Pulmonary artery endothelial cell (primary cell): ENCODE results near the gene E2F2. TPM values are rescaled to one million over a fixed set of nuclear protein-coding genes. Genes with fewer than 3 reads are reported as not detected.

Source experiments
- DNase-seq: peaks from one replicate; pipeline ENCODE4 v3.0.0-alpha.2; 2011; ENCODE audit warnings: low read depth, low spot score
- total RNA-seq: library from RNA; depleted of rRNA; stranded (reverse); fragments of >200 nt; gene quantifications from 2 replicates; pipeline ENCODE4 v1.2.3, GENCODE V29; 2014

E2F2 gene
- total RNA-seq, 1 donor from 2014 or later: 2.1 TPM

- peak; percentile 98 for DNase-seq
These were observed 31.3 kb upstream of the E2F2 start for GRCh38 chr1:23562137-23562876.

DNA sequence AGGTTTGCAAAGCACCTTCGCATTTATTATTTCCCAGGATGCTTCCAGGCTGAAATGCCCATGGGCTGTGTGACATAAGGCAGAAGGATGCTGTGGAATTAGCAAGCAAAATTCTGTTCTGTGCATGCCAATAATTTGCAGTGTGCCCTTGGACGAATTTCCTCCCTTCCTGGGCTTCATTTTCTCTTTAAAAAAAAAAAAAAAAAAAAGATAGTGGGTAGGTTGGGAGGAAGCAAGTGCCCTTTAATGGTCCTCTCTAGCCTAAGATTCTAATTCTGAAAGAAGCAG is 30.7 kb upstream of the E2F2 start:
- DNase-seq: no peak

DNA sequence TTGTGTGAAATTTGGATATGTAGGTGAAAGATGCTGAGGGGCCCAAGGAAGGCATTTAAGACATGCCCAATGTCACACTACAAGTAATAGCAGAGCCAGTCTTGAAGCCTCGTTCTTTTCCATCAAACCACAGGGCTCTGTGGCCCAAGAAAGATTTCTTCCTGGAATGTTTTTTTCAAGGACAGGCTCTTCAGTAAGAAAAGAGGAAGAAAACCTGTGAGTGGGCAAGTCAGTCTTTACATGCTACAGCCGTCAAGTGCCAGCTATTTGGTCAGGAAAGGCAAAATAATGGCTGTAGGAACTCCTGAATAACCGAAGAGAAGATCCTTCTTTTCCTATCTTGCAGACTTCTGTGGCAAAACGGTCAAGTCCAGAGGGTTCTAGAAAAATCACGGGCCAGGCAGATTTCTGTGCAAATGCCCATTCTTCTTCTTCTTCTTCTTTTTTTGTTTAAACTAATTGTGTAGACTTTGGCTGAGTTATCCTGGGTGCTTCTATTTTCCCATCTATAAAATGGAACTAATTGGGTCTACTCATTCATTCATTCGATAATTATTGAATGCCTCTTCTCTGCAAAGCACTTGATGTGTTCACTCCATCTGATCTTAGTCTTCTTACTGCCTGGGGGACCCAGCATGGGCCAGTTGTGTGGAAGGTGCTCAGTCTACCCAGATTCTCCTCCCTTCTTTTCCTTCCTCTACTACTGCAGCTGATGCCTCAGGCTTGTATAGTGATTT is 30.2 kb upstream of the E2F2 start:
- no peak for DNase-seq

- DNase-seq: no peak
These were observed 29.1 kb upstream of the E2F2 start for GRCh38 chr1:23559985-23560741.

DNA sequence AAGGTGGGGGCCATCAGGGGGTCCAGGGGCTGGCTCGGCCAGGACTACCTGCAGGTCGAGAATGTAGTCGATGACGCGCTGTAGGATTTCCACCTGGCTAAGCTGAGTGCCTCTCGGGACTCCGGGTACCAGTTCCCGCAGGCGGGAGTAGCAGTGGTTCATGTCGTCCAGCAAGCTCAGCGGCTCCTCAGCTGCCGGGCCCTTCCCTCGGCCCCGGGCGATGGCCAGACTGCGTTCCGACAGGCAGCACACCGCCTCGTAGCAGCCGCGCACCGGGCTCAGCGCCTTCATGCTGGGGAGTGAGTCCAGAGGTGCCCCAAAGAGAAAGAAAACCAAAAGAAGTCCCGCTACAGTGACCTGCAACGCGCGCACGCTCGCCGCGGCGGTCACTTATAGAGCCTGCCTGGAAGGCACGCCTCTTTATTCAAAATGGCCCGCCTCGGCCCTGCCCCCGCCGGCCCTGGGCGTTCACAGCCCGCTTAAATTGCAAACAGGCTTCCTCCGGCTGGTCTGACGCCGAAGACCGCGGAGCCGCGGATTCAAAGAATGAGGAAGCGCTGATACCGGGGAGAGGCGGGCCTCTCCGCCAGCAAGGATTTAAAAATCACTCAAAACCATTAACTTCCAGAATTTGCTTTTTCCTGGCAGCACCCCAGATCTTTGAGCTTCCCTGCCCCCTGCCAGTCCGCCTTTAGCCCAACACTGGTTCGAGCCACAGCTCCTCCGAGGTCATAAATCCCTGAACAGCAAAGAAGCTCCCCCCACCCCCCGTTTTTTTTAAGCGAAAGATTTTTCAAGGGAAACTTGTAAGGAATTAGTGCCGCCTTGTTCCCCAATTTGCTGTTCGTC is 28.3 kb upstream of the E2F2 start, which contains the start of gene ID3:
ID3 (minus strand) TSS at position 366 of the 849 bp plus-strand sequence; CDS start at position 291, 75 bp downstream.
- peak; percentile 91 for DNase-seq

- DNase-seq: no peak
These were observed 27.8 kb upstream of the E2F2 start for GRCh38 chr1:23558872-23559135.

DNA sequence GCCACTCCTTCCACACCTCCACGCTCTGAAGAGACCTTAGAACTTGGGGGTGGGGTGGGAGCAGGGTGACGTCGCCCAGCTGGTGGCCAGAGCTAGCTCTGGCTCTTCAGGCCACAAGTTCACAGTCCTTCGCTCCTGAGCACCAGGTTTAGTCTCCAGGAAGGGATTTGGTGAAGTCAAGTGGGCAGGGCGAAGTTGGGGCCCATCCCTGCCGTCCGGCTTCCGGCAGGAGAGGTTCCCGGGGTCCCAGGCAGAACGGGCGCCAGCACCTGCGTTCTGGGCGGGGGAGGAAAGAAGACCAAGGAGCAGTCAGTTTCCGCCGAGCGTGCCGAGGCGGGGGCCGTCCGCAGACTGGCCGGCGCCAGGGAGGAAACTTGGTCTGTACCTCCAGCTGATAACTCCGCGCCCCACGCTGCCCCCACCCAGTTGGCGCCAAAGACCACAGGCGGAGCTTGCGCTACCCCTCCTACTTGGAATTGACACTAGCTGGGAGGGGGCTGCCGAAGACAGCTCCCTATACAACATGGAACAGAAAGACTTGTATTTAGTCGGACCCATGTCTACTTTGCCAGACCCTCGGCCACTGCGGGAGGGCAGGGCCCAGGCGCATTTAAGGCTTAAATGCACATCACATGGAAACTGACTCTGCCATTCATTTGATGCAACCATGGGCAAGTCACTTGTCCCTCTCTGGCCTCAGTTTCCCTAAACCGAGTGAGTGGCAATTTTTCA is 27.3 kb upstream of the E2F2 start:
- no peak for DNase-seq

DNA sequence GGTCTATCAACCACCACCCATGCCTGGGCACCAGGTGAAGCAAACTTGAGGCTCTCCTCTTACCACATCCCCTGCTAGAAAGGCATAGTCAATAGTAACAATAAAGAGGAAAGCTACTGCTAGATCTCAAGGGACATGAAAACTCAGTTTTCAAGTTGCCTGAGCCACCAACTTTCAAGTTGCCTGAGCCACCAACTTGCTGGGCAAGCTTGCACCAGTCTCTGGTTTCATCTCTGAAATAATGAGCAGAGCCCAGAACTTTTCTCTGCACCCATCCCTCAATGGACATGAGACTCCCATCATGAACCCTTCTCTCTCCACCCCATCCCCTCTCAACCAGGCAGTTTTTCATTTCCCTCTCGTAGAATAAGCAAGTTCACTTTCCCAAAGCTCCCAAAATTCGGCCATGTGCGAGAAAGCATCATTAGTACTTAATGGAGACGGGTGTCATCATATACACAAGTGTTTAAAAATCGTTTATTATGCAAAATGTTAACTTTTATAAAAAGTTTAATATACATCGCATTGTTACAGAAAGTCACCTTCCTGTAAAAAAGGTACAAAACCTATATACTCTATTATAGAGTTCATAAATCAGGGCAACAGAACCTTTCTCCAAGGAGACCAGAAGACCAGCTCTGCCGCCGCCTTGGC is 26.6 kb upstream of the E2F2 start:
- no peak for DNase-seq

GRCh38 chr1:23556635-23557470 is 25.8 kb upstream of the E2F2 start:
- DNase-seq: no peak

DNA sequence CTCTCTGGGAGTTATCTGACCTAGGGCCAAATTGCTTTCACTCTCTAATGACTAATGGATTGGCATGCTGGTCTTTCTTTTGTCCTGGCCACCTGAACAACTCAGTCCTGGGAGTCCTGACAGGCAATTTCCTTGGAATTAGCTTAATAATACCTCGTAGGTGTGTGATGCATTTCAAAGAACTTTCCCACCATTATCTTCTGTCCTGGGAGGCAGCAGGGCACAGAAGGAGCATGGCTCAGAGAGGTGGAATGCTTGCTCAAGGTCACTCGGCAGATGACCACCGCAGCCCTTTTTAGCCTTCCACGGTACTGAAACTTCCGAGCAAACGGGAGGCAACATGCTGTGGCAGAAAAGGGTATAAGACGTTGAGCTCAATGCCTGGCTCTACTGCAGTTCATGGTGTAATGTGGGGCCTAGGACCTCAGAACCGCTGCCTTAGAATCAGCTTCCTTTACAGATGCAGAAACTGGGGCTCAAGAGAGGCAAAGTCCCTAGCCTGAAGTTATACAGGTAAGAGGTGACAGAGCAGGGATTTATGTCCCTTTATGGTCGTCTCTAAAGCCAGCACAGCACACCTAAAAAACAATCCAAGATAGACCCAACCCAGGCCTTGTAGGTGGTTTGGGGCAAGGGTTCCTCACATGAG is 25.1 kb upstream of the E2F2 start:
- peak; percentile 64 for DNase-seq

DNA sequence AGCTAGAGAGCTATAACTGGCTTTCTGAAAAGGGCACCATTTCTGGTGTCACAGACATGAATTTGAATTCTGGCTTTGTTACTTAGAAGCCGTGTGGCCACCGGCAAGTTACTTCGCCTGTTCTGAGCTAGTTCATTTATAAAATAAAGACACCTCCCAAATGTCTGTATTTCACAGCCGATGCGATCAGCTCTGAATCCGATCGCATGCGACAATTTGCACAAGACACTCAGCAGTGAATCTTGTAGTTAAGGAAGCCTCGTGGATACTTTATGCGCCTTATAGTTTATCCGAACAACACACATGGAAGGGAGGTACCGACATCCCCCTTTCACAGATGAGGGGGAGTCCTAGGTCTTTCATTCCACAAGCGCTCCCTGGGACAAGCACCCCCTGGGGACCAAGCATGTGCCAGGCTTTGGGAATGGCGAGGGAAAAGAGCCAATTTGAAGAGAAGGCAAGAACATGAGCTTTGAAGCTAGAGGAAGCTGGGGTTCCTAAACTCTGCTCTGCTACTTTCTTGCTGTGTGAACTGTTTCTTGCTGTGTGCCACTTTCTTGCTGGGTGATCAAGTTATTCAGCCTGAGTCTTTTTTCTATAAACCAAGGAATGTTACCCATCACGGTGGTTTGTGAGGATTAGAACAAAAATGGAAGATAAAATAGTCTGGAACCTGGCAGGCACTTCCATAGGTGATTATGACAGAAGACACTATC is 24.4 kb upstream of the E2F2 start:
- no peak for DNase-seq

- DNase-seq: peak; percentile 83
These were observed 23.6 kb upstream of the E2F2 start for GRCh38 chr1:23554481-23555269.

DNA sequence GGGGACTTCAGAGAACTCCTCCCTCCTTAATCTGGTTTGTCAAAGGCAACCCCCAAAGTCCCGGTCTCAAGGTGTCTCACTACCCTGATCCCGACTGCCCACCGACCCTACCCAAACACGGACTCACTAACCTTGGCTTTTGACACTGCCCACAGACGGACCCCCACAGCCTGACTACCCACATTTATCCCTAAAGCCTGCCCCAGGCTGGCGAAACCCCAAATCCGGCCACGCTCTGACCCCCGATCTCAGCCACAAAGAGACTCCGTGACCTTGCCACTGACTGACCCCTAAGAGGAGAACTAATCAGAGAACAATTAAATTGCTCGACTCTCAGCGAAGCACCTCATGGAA is 23.1 kb upstream of the E2F2 start:
- no peak for DNase-seq

DNA sequence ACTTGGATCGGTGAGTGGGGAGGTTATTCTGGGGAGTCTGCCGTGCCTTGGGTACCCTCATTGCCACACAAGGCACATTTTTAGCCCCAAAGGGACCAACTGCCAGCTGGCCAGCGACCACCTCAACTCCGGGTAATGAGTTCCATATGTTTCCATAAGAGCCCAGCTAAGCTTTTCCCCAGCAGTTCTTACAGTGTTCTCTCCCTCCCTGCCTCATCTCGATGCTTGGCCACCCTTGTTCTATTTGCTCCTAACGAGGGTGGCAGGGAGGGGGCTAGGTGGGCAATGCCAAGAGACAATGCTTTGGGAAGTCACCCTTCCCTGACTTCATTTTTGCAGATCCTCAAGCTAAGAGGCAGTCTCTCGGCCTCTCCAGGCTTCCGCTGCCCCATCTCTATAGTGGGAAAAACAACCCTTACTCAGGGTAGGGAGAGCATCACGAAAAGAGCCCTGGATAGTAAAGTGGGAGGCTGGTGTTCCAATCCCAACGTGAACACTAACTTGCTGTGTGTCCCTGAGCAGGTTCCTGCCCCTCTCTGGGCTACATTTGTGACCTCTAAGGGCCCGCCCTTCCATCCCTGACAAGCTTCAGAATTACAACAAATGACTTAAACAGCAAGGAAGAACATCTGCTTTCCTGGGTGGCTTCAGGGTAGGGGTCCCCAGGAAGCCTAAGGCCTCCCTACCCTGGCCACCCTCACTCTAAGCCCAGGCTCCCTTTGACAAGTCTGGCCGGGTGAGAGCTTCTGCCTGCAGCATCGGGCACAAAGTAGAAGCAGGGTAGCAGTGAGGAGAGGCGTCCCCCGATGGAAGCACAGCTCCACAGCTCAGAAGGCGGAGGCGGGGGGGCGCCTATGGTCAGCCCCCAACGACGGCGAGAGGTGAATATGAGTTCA is 22.4 kb upstream of the E2F2 start:
- no peak for DNase-seq

DNA sequence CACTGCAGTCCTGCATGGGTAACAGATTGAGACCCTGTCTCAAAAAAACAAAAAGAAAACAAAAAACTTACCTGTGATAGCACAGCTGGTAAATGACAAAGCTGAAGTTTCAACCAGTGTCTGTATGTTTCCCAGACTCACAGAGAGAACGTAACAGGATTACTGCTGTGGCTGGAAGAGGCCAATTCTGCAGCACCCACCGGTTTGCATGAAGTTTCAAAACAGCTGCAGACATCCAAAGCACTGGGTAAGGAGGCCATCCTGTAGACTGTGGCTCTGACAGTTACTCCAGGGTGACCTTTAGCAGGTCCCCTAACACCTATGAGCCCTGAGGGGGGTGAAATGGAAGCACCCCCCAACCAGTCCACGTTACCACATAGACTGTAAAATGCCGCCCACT is 20.8 kb upstream of the E2F2 start:
- DNase-seq: no peak

GRCh38 chr1:23548704-23549143 is 17.7 kb upstream of the E2F2 start:
- no peak for DNase-seq
